HEK293T (cell line): ENCODE data around the gene SAT1.

Experiments used
- CTCF ChIA-PET: fragments of 350-600 bp; formaldehyde crosslinking; extraction: SDS; loops from one replicate; lab custom pipeline; 2021; ENCODE audit warnings: antibody characterized with exemption, inconsistent platforms; lab: Yijun Ruan, JAX
- POLR2A ChIA-PET: fragments of 350-600 bp; formaldehyde crosslinking; extraction: SDS; loops from one replicate; lab custom pipeline; 2020; ENCODE audit warnings: antibody characterized with exemption, inconsistent platforms; lab: Yijun Ruan, JAX
- DNase-seq: peaks from one replicate; pipeline ENCODE4 v3.0.0; 2012; ENCODE audit warnings: mixed read lengths; ENCODE audit errors: extremely low spot score
- ARNT ChIP-seq: fragments of 450-650 bp; IDR thresholded peaks from 2 replicates; pipeline ENCODE4 v1.6.1; 2017; ENCODE audit warnings: mild to moderate bottlenecking
- BHLHE40 ChIP-seq: fragments of 450-650 bp; IDR thresholded peaks from 2 replicates; pipeline ENCODE4 v1.6.1; 2016; ENCODE audit warnings: mild to moderate bottlenecking, moderate library complexity, borderline replicate concordance
- CTBP1 ChIP-seq: fragments of 450-650 bp; IDR thresholded peaks from 2 replicates; pipeline ENCODE4 v1.6.1; 2016; ENCODE audit warnings: borderline replicate concordance
- ELF4 ChIP-seq: fragments of 450-650 bp; IDR thresholded peaks from 2 replicates; pipeline ENCODE4 v1.6.1; 2017; ENCODE audit warnings: antibody characterized with exemption
- FOXA1 ChIP-seq: fragments of 450-650 bp; IDR thresholded peaks from 2 replicates; pipeline ENCODE4 v1.6.1; 2016; ENCODE audit warnings: mild to moderate bottlenecking
- FOXK2 ChIP-seq: fragments of 450-650 bp; IDR thresholded peaks from 2 replicates; pipeline ENCODE4 v1.6.1; 2016; ENCODE audit warnings: mild to moderate bottlenecking
- FOXM1 ChIP-seq: fragments of 450-650 bp; IDR thresholded peaks from 2 replicates; pipeline ENCODE4 v1.6.1; 2017; ENCODE audit warnings: mild to moderate bottlenecking, borderline replicate concordance
- HDGF ChIP-seq: fragments of 450-650 bp; IDR thresholded peaks from 2 replicates; pipeline ENCODE4 v1.6.1; 2017; ENCODE audit warnings: antibody characterized with exemption, borderline replicate concordance
- L3MBTL2 ChIP-seq: fragments of 450-650 bp; conservative IDR thresholded peaks from 2 replicates; pipeline ENCODE4 v1.6.1; 2016; ENCODE audit warnings: mild to moderate bottlenecking
- LEF1 ChIP-seq: fragments of 450-650 bp; IDR thresholded peaks from 2 replicates; pipeline ENCODE4 v1.6.1; 2017; ENCODE audit warnings: mild to moderate bottlenecking, borderline replicate concordance
- NFRKB ChIP-seq: fragments of 450-650 bp; IDR thresholded peaks from 2 replicates; pipeline ENCODE4 v1.6.1; 2016; ENCODE audit warnings: mild to moderate bottlenecking, moderate library complexity
- SP1 ChIP-seq: fragments of 450-650 bp; IDR thresholded peaks from 2 replicates; pipeline ENCODE4 v1.6.1; 2017
- SUZ12 ChIP-seq: fragments of 450-650 bp; IDR thresholded peaks from 2 replicates; pipeline ENCODE4 v1.6.1; 2016; ENCODE audit warnings: mild to moderate bottlenecking
- TARDBP ChIP-seq: fragments of 450-650 bp; IDR thresholded peaks from 2 replicates; pipeline ENCODE4 v1.6.1; 2016
- ZNF384 ChIP-seq: fragments of 450-650 bp; IDR thresholded peaks from 2 replicates; pipeline ENCODE4 v1.6.1; 2016
- TF ChIP-seq, protein P1 (sequence below): fragments of 450-650 bp; IDR thresholded peaks from 2 replicates; pipeline ENCODE4 v1.6.1; 2016

Gene SAT1

DNA sequence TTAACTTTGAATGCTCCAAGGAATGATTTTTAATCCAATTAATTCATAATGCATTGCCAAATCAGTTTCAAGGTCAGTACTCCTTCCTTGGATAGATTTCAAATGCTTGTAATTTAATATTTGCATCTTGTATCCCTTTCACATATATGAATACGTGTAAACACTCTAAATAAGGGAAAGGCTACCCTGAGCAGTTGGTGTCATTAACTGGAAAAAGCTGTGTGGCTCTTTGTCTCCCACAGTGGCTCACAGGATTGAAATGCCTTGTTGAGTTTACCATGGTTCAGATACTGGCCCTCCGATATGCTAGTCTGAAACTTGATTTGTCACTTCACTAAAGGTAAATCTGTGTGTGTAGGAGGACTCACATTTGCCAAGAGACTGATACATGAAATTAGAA is 23.2 kb upstream of the SAT1 start:
- ChIA-PET CTCF (interaction anchor here (0.7 kb wide), 1 partner anchor 142 kb away, joined by 7 read pairs; no protein-coding TSS in a partner anchor), POLR2A (no interaction called here)
- no peak for DNase-seq
- no peak for TF ChIP-seq FOXA1
- no peak for TF ChIP-seq SP1
- TF ChIP-seq CTBP1: no peak

DNA sequence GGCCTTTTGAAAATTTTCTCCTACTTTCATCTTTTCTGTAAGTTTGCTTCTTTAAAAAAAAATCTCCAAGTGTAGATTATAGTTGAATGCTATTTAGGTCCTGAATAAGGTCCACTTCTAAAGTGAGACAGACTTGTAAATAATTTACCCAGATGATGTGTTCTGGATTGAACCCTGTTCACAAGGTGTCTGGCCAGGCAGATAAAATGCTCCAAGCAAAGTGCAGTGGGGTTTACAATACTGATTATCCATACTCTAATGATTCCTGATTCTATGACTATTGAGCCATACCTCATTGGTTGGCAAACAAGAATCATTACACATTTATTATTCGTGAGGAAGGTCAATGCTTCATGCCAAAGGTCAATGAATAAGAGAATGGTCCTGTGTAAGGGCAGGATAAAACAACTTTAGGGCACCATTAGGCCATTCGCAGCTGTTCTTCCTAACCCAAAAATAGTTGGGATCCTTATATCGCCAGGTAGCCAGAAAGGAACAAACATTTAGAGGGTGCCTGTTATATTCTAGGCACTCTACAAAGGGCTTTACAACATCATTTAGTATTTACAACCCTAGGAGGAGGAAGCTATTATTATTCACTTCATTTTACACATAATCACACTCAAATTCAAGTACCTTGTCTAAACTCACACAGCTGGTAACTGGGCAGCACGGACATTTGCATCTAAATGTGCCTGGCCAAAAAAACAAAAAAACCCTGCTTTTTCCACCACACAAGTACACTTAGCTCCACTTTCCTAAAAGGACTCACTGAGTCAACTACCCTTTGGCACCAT is 18.6 kb upstream of the SAT1 start:
- ChIA-PET POLR2A (no interaction called here), CTCF (no interaction called here)
- TF ChIP-seq HDGF (no peak), ARNT (no peak), L3MBTL2 (no peak), BHLHE40 (no peak), CTBP1 (no peak)
- DNase-seq: no peak

DNA sequence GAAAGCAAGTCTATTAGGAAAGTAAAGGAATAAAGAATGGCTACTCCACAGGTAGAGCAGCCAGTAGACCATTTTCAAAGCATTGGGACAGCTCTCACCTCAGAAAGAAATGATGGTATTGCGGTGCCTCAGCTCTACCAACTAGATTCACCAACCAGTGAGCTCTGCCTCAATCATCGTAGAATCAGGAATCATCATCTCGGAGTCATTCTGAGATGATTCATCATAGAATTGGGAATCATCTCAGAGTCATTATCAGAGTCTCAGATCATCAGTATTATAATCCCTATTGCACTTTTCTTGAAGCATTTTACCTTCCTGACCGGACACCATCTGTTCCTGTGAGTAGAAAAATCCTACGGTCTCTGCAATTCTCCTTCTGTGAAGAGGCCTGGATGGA is 17.5 kb upstream of the SAT1 start:
- ChIA-PET POLR2A (interaction anchor here (1.1 kb wide), 1 partner anchor 17 kb away, joined by 3 read pairs; the partner anchor contains the start of gene SAT1), CTCF (interaction anchor here (1.3 kb wide), 1 partner anchor 136 kb away, joined by 3 read pairs; no protein-coding TSS in a partner anchor)

DNA sequence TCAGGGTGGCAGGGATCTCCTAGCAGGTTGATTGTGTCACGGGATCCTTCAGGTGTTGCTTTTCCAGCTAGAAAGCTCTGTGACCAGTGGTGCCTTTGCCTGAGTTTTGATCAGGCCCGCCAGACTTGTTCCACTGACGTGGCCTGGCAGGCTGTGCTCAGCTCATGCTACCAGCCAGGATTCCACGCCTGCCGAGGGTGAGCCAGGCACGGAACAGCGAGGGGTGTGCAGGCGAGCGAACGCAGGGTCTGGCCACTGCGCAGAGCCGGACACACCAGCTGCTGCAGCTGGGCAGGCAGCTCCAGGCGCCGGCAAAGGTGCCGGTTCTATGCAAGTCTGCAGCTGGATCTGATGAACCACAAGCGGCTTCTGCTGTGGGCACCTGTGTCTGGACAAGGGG is 17.1 kb upstream of the SAT1 start:
- POLR2A ChIA-PET: interaction anchor here (1.1 kb wide), 2 partner anchors 17 to 22 kb away, joined by 3 read pairs; partner anchors contain the start of gene SAT1
- no peak for DNase-seq
- CTCF ChIA-PET: interaction anchor here (1.3 kb wide), 1 partner anchor 136 kb away, joined by 3 read pairs; no protein-coding TSS in a partner anchor
- no peak for TF ChIP-seq L3MBTL2
- no peak for TF ChIP-seq CTBP1
- TF ChIP-seq ELF4: no peak
- no peak for TF ChIP-seq ARNT
- TF ChIP-seq HDGF: no peak
- no peak for TF ChIP-seq BHLHE40
- TF ChIP-seq NFRKB: no peak
- no peak for TF ChIP-seq LEF1
- TF ChIP-seq SUZ12: no peak
- no peak for TF ChIP-seq FOXA1
- TF ChIP-seq FOXK2: no peak
- TF ChIP-seq FOXM1: no peak
- no peak for TF ChIP-seq ZNF384
- TF ChIP-seq, protein P1, sequence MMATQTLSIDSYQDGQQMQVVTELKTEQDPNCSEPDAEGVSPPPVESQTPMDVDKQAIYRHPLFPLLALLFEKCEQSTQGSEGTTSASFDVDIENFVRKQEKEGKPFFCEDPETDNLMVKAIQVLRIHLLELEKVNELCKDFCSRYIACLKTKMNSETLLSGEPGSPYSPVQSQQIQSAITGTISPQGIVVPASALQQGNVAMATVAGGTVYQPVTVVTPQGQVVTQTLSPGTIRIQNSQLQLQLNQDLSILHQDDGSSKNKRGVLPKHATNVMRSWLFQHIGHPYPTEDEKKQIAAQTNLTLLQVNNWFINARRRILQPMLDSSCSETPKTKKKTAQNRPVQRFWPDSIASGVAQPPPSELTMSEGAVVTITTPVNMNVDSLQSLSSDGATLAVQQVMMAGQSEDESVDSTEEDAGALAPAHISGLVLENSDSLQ: no peak
- TF ChIP-seq SP1: no peak
- no peak for TF ChIP-seq TARDBP

More for the DNA sequence above, 17.5 kb upstream of the SAT1 start:
- TF ChIP-seq BHLHE40: no peak
- no peak for TF ChIP-seq HDGF
- TF ChIP-seq, protein P1: no peak
- no peak for TF ChIP-seq L3MBTL2
- no peak for TF ChIP-seq FOXK2
- TF ChIP-seq TARDBP: no peak
- no peak for TF ChIP-seq LEF1
- TF ChIP-seq FOXA1: no peak
- no peak for TF ChIP-seq SP1
- TF ChIP-seq ARNT: no peak
- TF ChIP-seq SUZ12: no peak
- no peak for TF ChIP-seq ELF4
- no peak for TF ChIP-seq FOXM1
- no peak for TF ChIP-seq ZNF384
- TF ChIP-seq NFRKB: no peak
- no peak for TF ChIP-seq CTBP1
- DNase-seq: no peak

DNA sequence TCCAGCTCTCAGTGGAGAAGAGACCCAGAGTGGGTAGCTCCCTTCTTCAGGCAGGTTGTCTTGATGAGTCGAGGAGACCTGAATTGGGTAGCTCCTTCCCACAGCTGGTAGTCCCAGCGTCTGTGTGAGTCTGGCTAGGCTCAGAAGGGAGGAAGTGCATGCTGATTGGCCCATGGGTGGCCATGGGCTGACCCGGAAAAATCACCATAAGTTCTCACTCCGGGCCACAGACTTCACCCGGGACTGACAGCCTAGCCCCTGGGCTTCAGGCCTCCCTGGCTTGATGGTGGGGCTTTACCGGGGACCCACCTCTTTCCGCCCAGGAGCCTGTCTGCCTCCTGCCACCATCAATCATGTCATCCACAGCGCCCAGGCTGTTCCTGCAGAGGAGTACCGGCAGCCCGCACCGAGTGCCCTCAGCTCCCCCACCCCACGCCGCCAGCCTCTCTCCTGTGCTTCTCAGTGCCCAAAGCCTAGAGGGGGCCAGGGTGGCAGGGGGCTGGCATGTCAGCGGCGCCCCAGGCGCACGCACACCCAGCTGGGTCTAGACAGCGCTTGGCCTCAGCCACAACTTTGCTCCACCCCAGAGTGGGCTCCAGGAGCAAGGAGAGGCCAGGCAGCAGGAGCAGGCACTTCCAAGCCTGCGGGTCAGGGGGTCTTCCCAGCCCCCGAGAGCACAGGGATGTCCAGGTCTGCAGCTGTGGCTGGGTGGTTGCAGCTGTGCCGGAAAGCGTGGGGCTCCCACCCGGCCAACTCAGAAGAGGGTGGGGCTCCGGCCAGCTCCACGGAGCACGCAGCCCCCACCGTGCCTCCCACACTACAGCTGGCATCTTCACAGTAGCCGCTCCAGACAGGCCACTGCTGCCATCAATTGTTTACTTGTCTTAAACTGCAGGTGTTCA is 16.1 kb upstream of the SAT1 start:
- no peak for DNase-seq
- ChIA-PET CTCF (interaction anchor here (1.3 kb wide), 1 partner anchor 134 kb away, joined by 3 read pairs; no protein-coding TSS in a partner anchor), POLR2A (interaction anchor here (1.1 kb wide), 1 partner anchor 20 kb away, joined by 3 read pairs; no protein-coding TSS in a partner anchor)
- TF ChIP-seq BHLHE40 (no peak), FOXK2 (no peak), LEF1 (no peak), L3MBTL2 (no peak), ZNF384 (no peak), FOXM1 (no peak), NFRKB (no peak), SP1 (no peak), ARNT (no peak), ELF4 (no peak), CTBP1 (no peak), HDGF (no peak)
- TF ChIP-seq, protein P1: no peak
